GM23338 (cell line): ENCODE data around the gene STIM1. TPM values are rescaled to one million over a fixed set of nuclear protein-coding genes. Genes with fewer than 3 reads are reported as not detected.

Experiments used
- ATAC-seq: fragments of 200-7000 bp; cut with Tn5 transposase; 3 replicates; pipeline ENCODE4 v1.9.1; 2020
- DNase-seq: peaks from one replicate; pipeline ENCODE4 v3.0.0-alpha.2; 2015; ENCODE audit warnings: low spot score
- H2AFZ ChIP-seq: fragments of 200-600 bp; sonication (generic); 2 replicates; pipeline ENCODE4 v1.8.0; 2016; ENCODE audit warnings: antibody characterized with exemption, mild to moderate bottlenecking, moderate library complexity
- H3F3A ChIP-seq: fragments of 200-600 bp; sonication (generic); replicated peaks from 2 replicates; pipeline ENCODE4 v1.8.0; 2017; ENCODE audit warnings: antibody characterized with exemption, mixed run types, low read depth
- H3K27ac ChIP-seq: fragments of 200-600 bp; sonication (generic); 2 replicates; pipeline ENCODE4 v1.6.1; 2016; ENCODE audit warnings: low read depth
- H3K27me3 ChIP-seq: fragments of 200-600 bp; sonication (generic); 2 replicates; pipeline ENCODE4 v1.8.0; 2016; ENCODE audit warnings: mild to moderate bottlenecking, mixed run types, moderate library complexity; ENCODE audit not compliant: insufficient read depth
- H3K36me3 ChIP-seq: fragments of 200-600 bp; sonication (generic); 2 replicates; pipeline ENCODE4 v1.8.0; 2016; ENCODE audit warnings: mild to moderate bottlenecking; ENCODE audit not compliant: insufficient read depth
- H3K4me1 ChIP-seq: fragments of 200-600 bp; sonication (generic); 2 replicates; pipeline ENCODE4 v1.8.0; 2016; ENCODE audit warnings: mild to moderate bottlenecking, moderate library complexity; ENCODE audit not compliant: insufficient read depth
- H3K4me2 ChIP-seq: fragments of 200-600 bp; sonication (generic); 2 replicates; pipeline ENCODE4 v1.7.1; 2017; ENCODE audit warnings: mixed run types
- H3K4me3 ChIP-seq: fragments of 200-600 bp; sonication (generic); 2 replicates; pipeline ENCODE4 v1.6.1; 2016; ENCODE audit warnings: mixed run types
- H3K79me2 ChIP-seq: fragments of 200-600 bp; sonication (generic); replicated peaks from 2 replicates; pipeline ENCODE4 v1.8.0; 2017; ENCODE audit warnings: mild to moderate bottlenecking; ENCODE audit not compliant: insufficient read depth
- H3K9me2 ChIP-seq: fragments of 200-600 bp; sonication (generic); 2 replicates; pipeline ENCODE4 v1.8.0; 2017; ENCODE audit not compliant: insufficient read depth
- H4K20me1 ChIP-seq: fragments of 200-600 bp; sonication (generic); replicated peaks from 2 replicates; pipeline ENCODE4 v1.8.0; 2017; ENCODE audit warnings: mild to moderate bottlenecking; ENCODE audit not compliant: insufficient read depth
- H3K27ac Mint-ChIP-seq: 2 replicates; pipeline ENCODE4 v1.8.0; 2020; ENCODE audit warnings: inconsistent platforms, mild to moderate bottlenecking, moderate library complexity, mixed read lengths
- H3K27me3 Mint-ChIP-seq: 3 replicates; pipeline ENCODE4 v1.8.0; 2022; ENCODE audit warnings: low read depth, mild to moderate bottlenecking, moderate library complexity, mixed read lengths, inconsistent platforms; ENCODE audit not compliant: insufficient read depth, poor library complexity
- H3K36me3 Mint-ChIP-seq: 3 replicates; pipeline ENCODE4 v1.8.0; 2021; ENCODE audit warnings: low read depth, mild to moderate bottlenecking, inconsistent platforms, moderate library complexity, mixed read lengths
- H3K4me1 Mint-ChIP-seq: 3 replicates; pipeline ENCODE4 v1.8.0; 2020; ENCODE audit warnings: mild to moderate bottlenecking, inconsistent platforms, mixed read lengths
- H3K4me3 Mint-ChIP-seq: 3 replicates; pipeline ENCODE4 v1.8.0; 2021; ENCODE audit warnings: moderate library complexity, mild to moderate bottlenecking, inconsistent platforms, mixed read lengths
- H3K9me3 Mint-ChIP-seq: 3 replicates; pipeline ENCODE4 v1.8.0; 2020; ENCODE audit warnings: moderate library complexity, mild to moderate bottlenecking, inconsistent platforms, mixed read lengths
- EZH2phosphoT487 ChIP-seq: fragments of 200-600 bp; sonication (generic); IDR thresholded peaks from one replicate; pipeline ENCODE4 v1.8.1; 2018; ENCODE audit warnings: antibody characterized with exemption; ENCODE audit not compliant: unreplicated experiment
- JUNB ChIP-seq: IDR thresholded peaks from one replicate; pipeline ENCODE4 v1.6.1; 2016; ENCODE audit warnings: antibody characterized with exemption; ENCODE audit not compliant: unreplicated experiment
- NANOG ChIP-seq: IDR thresholded peaks from 2 replicates; pipeline ENCODE4 v1.6.1; 2016; ENCODE audit warnings: antibody characterized with exemption, borderline replicate concordance
- POLR2AphosphoS5 ChIP-seq: IDR thresholded peaks from 2 replicates; pipeline ENCODE4 v1.6.1; 2016; ENCODE audit warnings: antibody characterized with exemption, low read depth
- REST ChIP-seq: IDR thresholded peaks from one replicate; pipeline ENCODE4 v1.6.1; 2018; ENCODE audit warnings: antibody characterized with exemption; ENCODE audit not compliant: unreplicated experiment
- ZNF114 ChIP-seq: fragments of 250-450 bp; sonication (Bioruptor Pico); IDR thresholded peaks from 2 replicates; pipeline ENCODE4 v1.5.0; 2020; ENCODE audit warnings: mild to moderate bottlenecking, moderate library complexity
- ZNF331 ChIP-seq: fragments of 250-450 bp; sonication (Bioruptor Pico); IDR thresholded peaks from 2 replicates; pipeline ENCODE4 v1.5.0; 2020; ENCODE audit warnings: low read depth, mild to moderate bottlenecking, moderate library complexity
- ZNF462 ChIP-seq: fragments of 250-450 bp; sonication (Bioruptor Pico); IDR thresholded peaks from 2 replicates; pipeline ENCODE4 v1.5.0; 2020; ENCODE audit warnings: mild to moderate bottlenecking, moderate library complexity
- polyA plus RNA-seq: library from polyadenylated mRNA; unstranded; fragments of >200 nt; fragmentation: Nextera tagmentation; extraction: Ambion mirVana; gene quantifications from 2 replicates; pipeline ENCODE4 v1.2.1, GENCODE V29; 2016
- total RNA-seq: library from RNA; depleted of rRNA; stranded (reverse); fragments of >200 nt; shearing (Covaris generic); gene quantifications from 2 replicates; pipeline ENCODE4 v1.2.3, GENCODE V29; 2014
- TF ChIP-seq, protein P1 (sequence below): IDR thresholded peaks from 2 replicates; pipeline ENCODE4 v1.6.1; 2016; ENCODE audit warnings: antibody characterized with exemption

The STIM1 gene
- total and polyA plus RNA-seq, 2 experiments from 2014 or later, result 3.5 to 14.0 TPM

- TF ChIP-seq ZNF462 (CRISPR knock-in tag) (no peak), JUNB (no peak)
Observed at GRCh38 chr11:4134806-4135205, 279.3 kb downstream of the STIM1 start (continued).

DNA sequence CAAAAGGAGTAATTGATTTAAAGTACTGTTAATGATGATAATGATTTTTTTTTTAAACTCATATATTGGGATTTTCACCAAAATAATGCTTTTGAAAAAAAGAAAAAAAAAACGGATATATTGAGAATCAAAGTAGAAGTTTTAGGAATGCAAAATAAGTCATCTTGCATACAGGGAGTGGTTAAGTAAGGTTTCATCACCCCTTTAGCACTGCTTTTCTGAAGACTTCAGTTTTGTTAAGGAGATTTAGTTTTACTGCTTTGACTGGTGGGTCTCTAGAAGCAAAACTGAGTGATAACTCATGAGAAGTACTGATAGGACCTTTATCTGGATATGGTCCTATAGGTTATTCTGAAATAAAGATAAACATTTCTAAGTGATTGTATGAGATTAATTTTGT is 283.0 kb downstream of the STIM1 start:
- Histone ChIP-seq H3K79me2 (no peaks in the 10 kb centered on the region), H3K27ac (no peak overlapping the region), H3K4me3 (no peak overlapping the region), H3F3A (no peaks in the 10 kb centered on the region), H4K20me1 (0 out of 2 replicates have a peak, but pooled peaks cover 3% of the 10 kb centered on the region), H3K4me2 (no peak overlapping the region), H2AFZ (no peak overlapping the region), H3K27me3 (no peaks in the 10 kb centered on the region), H3K9me2 (no peaks in the 10 kb centered on the region), H3K36me3 (peaks cover 40% of the 10 kb centered on the region), H3K4me1 (no peaks in the 10 kb centered on the region)
- Mint-ChIP-seq H3K27ac (no peak overlapping the region), H3K9me3 (peaks cover 39% of the 10 kb centered on the region), H3K4me1 (no peaks in the 10 kb centered on the region), H3K4me3 (no peak overlapping the region), H3K27me3 (peaks cover 2% of the 10 kb centered on the region), H3K36me3 (peaks cover 77% of the 10 kb centered on the region)
- no peak for DNase-seq
- no peak for TF ChIP-seq ZNF331 (CRISPR knock-in tag)
- TF ChIP-seq POLR2AphosphoS5, result no peak
- TF ChIP-seq, protein P1, sequence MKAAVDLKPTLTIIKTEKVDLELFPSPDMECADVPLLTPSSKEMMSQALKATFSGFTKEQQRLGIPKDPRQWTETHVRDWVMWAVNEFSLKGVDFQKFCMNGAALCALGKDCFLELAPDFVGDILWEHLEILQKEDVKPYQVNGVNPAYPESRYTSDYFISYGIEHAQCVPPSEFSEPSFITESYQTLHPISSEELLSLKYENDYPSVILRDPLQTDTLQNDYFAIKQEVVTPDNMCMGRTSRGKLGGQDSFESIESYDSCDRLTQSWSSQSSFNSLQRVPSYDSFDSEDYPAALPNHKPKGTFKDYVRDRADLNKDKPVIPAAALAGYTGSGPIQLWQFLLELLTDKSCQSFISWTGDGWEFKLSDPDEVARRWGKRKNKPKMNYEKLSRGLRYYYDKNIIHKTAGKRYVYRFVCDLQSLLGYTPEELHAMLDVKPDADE, result no peak
- TF ChIP-seq REST, result no peak
- TF ChIP-seq EZH2phosphoT487, result no peak
- no peak for TF ChIP-seq NANOG
- TF ChIP-seq ZNF114 (CRISPR knock-in tag), result no peak
- no peak for ATAC-seq
